Naive thymus-derived CD4-positive, alpha-beta T cell (primary cell): Measurements from ENCODE around the gene SEH1L. TPM values are rescaled to one million over a fixed set of nuclear protein-coding genes. Genes with fewer than 3 reads are reported as not detected.
"Not testable (repeated sequence)": the region's sequence is repeated elsewhere in the genome, so short reads cannot be mapped to it uniquely, and the experiment has no call there.

ENCODE experiments used
- ATAC-seq: fragments of 150-1000 bp; cut with Tn5 transposase; 2 replicates; pipeline ENCODE4 v1.10.0; 2021; ENCODE audit warnings: mild to moderate bottlenecking, moderate library complexity
- CTCF ChIA-PET: fragments of 350-600 bp; sonication (Branson Sonifier 250); formaldehyde crosslinking; loops from one replicate; lab custom pipeline; 2021; ENCODE audit warnings: antibody characterized with exemption; lab: Charles Lee
- POLR2A ChIA-PET: fragments of 350-600 bp; sonication (Branson Sonifier 250); formaldehyde crosslinking; loops from one replicate; lab custom pipeline; 2021; ENCODE audit warnings: antibody characterized with exemption, inconsistent platforms; lab: Charles Lee
- DNase-seq, 9 donors: peaks; one replicate each; pipeline versions ENCODE4 v3.0.0 to v3.0.0-alpha.2; 2020 to 2022; ENCODE audit warnings: mixed read lengths in 1 of 9
- H3K27ac ChIP-seq: one replicate; pipeline ENCODE4 v1.7.0; 2013; ENCODE audit warnings: mild to moderate bottlenecking, low read depth, low read length, moderate library complexity
- H3K27me3 ChIP-seq, 2 donors: one replicate each; pipeline ENCODE4 v1.7.0; 2013; ENCODE audit warnings: low read length in 2 of 2, mild to moderate bottlenecking in 2 of 2, moderate library complexity in 2 of 2; ENCODE audit not compliant: control insufficient read depth in 2 of 2, insufficient read depth in 2 of 2
- H3K36me3 ChIP-seq, 3 experiments: 1 replicate in 2 of 3; 2 replicates in 1 of 3; pipeline ENCODE4 v1.7.0; 2013; ENCODE audit warnings: low read length in 3 of 3, mild to moderate bottlenecking in 3 of 3, moderate library complexity in 1 of 3; ENCODE audit not compliant: insufficient read depth in 3 of 3, control insufficient read depth in 2 of 3
- H3K4me1 ChIP-seq, 2 donors: one replicate each; pipeline ENCODE4 v1.7.0; 2013; ENCODE audit warnings: low read length in 2 of 2, mild to moderate bottlenecking in 2 of 2, moderate library complexity in 1 of 2; ENCODE audit not compliant: control insufficient read depth in 2 of 2, insufficient read depth in 2 of 2
- H3K4me3 ChIP-seq: 2 replicates; pipeline ENCODE4 v1.7.0; 2013; ENCODE audit warnings: mild to moderate bottlenecking, low read length
- H3K9me3 ChIP-seq, 3 experiments: 1 replicate in 2 of 3; 2 replicates in 1 of 3; pipeline ENCODE4 v1.7.0; 2013; ENCODE audit warnings: low read length in 3 of 3; ENCODE audit not compliant: control insufficient read depth in 2 of 3
- H3K27ac Mint-ChIP-seq, 9 donors: one replicate each; pipeline ENCODE4 v1.8.0; 2020 to 2022; ENCODE audit warnings: mixed read lengths in 9 of 9, mild to moderate bottlenecking in 8 of 9, moderate library complexity in 5 of 9, inconsistent platforms in 2 of 9
- H3K27me3 Mint-ChIP-seq, 5 donors: one replicate each; pipeline ENCODE4 v1.8.0; 2021 to 2022; ENCODE audit warnings: mixed read lengths in 5 of 5, mild to moderate bottlenecking in 1 of 5
- H3K36me3 Mint-ChIP-seq, 5 donors: one replicate each; pipeline ENCODE4 v1.8.0; 2020 to 2022; ENCODE audit warnings: mixed read lengths in 5 of 5, mild to moderate bottlenecking in 3 of 5, inconsistent platforms in 1 of 5
- H3K4me1 Mint-ChIP-seq, 7 donors: one replicate each; pipeline ENCODE4 v1.8.0; 2020 to 2022; ENCODE audit warnings: mixed read lengths in 7 of 7, mild to moderate bottlenecking in 3 of 7, inconsistent platforms in 1 of 7
- H3K4me3 Mint-ChIP-seq, 10 donors: one replicate each; pipeline ENCODE4 v1.8.0; 2020 to 2022; ENCODE audit warnings: mild to moderate bottlenecking in 10 of 10, mixed read lengths in 10 of 10, moderate library complexity in 6 of 10, inconsistent platforms in 2 of 10
- H3K9me3 Mint-ChIP-seq, 11 donors: one replicate each; pipeline ENCODE4 v1.8.0; 2020 to 2022; ENCODE audit warnings: mixed read lengths in 11 of 11, mild to moderate bottlenecking in 4 of 11, inconsistent platforms in 1 of 11, moderate library complexity in 1 of 11
- intact Hi-C, 2 donors: fragments of 100-400 bp; cut with micrococcal nuclease; formaldehyde crosslinking; loops; one replicate each; pipeline ENCODE4 v1.15.1; 2023
- polyA plus RNA-seq, 2 donors: library from polyadenylated mRNA; unstranded; fragments of 300-500 nt; fragmentation: Illumina TruSeq; gene quantifications; one replicate each; pipeline ENCODE4 v1.2.3, GENCODE V29; 2021
- total RNA-seq, 6 experiments: library from RNA in 5 of 6; stranded (reverse) in 5 of 6; gene quantifications; 1 replicate in 5 of 6; 2 replicates in 1 of 6; pipeline ENCODE4 v1.2.3 and lab custom pipeline; 2021 to 2026

SEH1L gene
- total RNA-seq: 10 to 100 TPM; 32.7 to 54.2 (median 34.2) TPM
- polyA plus RNA-seq: 10 to 100 TPM; 28.4 to 34.1 TPM
- total RNA-seq (lab: John Stamatoyannopoulos, UW): 28.1 reads per million, percentile 58 among the genes with 10 or more reads in this experiment

- peak in 7 of 9 donors; percentile 95 to 99 (median 97) for DNase-seq
- POLR2A ChIA-PET: interaction anchor here (0.8 to 2.1 kb wide), 10 partner anchors 11 to 1039 kb away, joined by 3 to 16 read pairs (median 4); partner anchors contain the start of genes AFG3L2, CEP192, CEP76 and MPPE1
- peak within 1 kb of the TSS; percentile 78 for H3K4me3 ChIP-seq
Observed at GRCh38 chr18:12947285-12948049, at the start of gene SEH1L. Gene SEH1L (plus strand): TSS chr18:12948011. CDS start chr18:12948122, 111 bp downstream.

GRCh38 chr18:12901208-12901607 lies 46.6 kb upstream of the SEH1L start:
- H3K4me3 ChIP-seq, H3K4me3 Mint-ChIP-seq, H3K9me3 Mint-ChIP-seq, H3K4me1 ChIP-seq, CTCF ChIA-PET, H3K27ac ChIP-seq, H3K36me3 Mint-ChIP-seq, H3K36me3 ChIP-seq, H3K27me3 ChIP-seq, DNase-seq, H3K27ac Mint-ChIP-seq, ATAC-seq, intact Hi-C loops, H3K9me3 ChIP-seq: not testable (repeated sequence)
- Mint-ChIP-seq H3K27me3 (peaks cover 0 to 34% (median under 1%) of the 10 kb centered on the region in 5 donors), H3K4me1 (peaks cover 0 to 10% (median 7%) of the 10 kb centered on the region in 7 donors)
- POLR2A ChIA-PET: interaction anchor here (0.5 kb wide), 1 partner anchor 154 kb away, joined by 3 read pairs; no protein-coding TSS in a partner anchor

More at GRCh38 chr18:12947285-12948049, at the start of gene SEH1L:
- Mint-ChIP-seq H3K4me1 (peaks cover 15 to 50% (median 41%) of the 10 kb centered on the region in 7 donors), H3K9me3 (peaks cover 0 to 11% (median 0%) of the 10 kb centered on the region in 11 donors), H3K27me3 (no peaks in the 10 kb centered on the region), H3K36me3 (peaks cover 0 to 22% (median 0%) of the 10 kb centered on the region in 5 donors), H3K27ac (peak within 1 kb of the TSS; percentile 93 to 99 (median 97)), H3K4me3 (peak within 1 kb of the TSS; percentile 89 to 98 (median 95))
- no peaks in the 10 kb centered on the region for H3K27me3 ChIP-seq
- CTCF ChIA-PET: interaction anchor here (1.0 to 1.1 kb wide), 2 partner anchors 245 to 557 kb away, joined by 3 to 4 read pairs; partner anchors contain the start of gene CEP76
- intact Hi-C loops: loop anchor here (1.0 to 5.0 kb wide), 17 partner anchors 13 to 1097 kb away; partner anchors contain the start of genes AFG3L2 (in 2 of the 2), CEP192 (in 2 of the 2), CEP76 (in 2 of the 2) and FAM210A (in 1 of the 2)
- H3K27ac ChIP-seq: peak within 1 kb of the TSS; percentile 92
- H3K4me1 ChIP-seq: peaks cover 13 to 15% of the 10 kb centered on the region in 2 donors
- ATAC-seq: peak; percentile 94
- H3K9me3 ChIP-seq: no peaks in the 10 kb centered on the region
- no peaks in the 10 kb centered on the region for H3K36me3 ChIP-seq

GRCh38 chr18:12904012-12904516 lies 43.7 kb upstream of the SEH1L start:
- H3K27ac ChIP-seq: no peak overlapping the region
- no peaks in the 10 kb centered on the region for H3K9me3 ChIP-seq
- ChIA-PET POLR2A (no interaction called here), CTCF (no interaction called here)
- H3K4me1 ChIP-seq: peaks cover 0 to 9% of the 10 kb centered on the region in 2 donors
- no peaks in the 10 kb centered on the region for H3K27me3 ChIP-seq
- no peak overlapping the region for H3K4me3 ChIP-seq
- H3K36me3 Mint-ChIP-seq: no peaks in the 10 kb centered on the region
- no peaks in the 10 kb centered on the region for H3K36me3 ChIP-seq
- H3K27ac Mint-ChIP-seq: peak overlapping the region in 7 of 9 donors; percentile 16 to 92 (median 82)
- peak overlapping the region in 9 of 10 donors; percentile 34 to 78 (median 69) for H3K4me3 Mint-ChIP-seq
- peak; percentile 37 for ATAC-seq
- peak in 2 of 9 donors; percentile 27 to 49 for DNase-seq
- peaks cover 0 to 26% (median 0%) of the 10 kb centered on the region in 5 donors for H3K27me3 Mint-ChIP-seq
- no peaks in the 10 kb centered on the region for H3K9me3 Mint-ChIP-seq
- intact Hi-C loops: loop anchor here in 1 of 2 donors (1.0 kb wide), 1 partner anchor 44 kb away; the partner anchor contains the start of gene SEH1L
- H3K4me1 Mint-ChIP-seq: peaks cover 0 to 8% (median 7%) of the 10 kb centered on the region in 7 donors

GRCh38 chr18:12906119-12906518 lies 41.7 kb upstream of the SEH1L start:
- peaks cover 0 to 23% (median 0%) of the 10 kb centered on the region in 5 donors for H3K27me3 Mint-ChIP-seq
- no peaks in the 10 kb centered on the region for H3K27me3 ChIP-seq
- no peak overlapping the region for H3K4me3 ChIP-seq
- H3K9me3 ChIP-seq: no peaks in the 10 kb centered on the region
- no peaks in the 10 kb centered on the region for H3K9me3 Mint-ChIP-seq
- H3K4me1 ChIP-seq: peaks cover 0 to 16% of the 10 kb centered on the region in 2 donors
- no peak for DNase-seq
- H3K36me3 ChIP-seq: no peaks in the 10 kb centered on the region
- intact Hi-C loops: no loop called here
- H3K27ac ChIP-seq: no peak overlapping the region
- ChIA-PET CTCF (no interaction called here), POLR2A (interaction anchor here (1.6 kb wide), 1 partner anchor 23 kb away, joined by 5 read pairs; no protein-coding TSS in a partner anchor)
- H3K27ac Mint-ChIP-seq: no peak overlapping the region
- no peaks in the 10 kb centered on the region for H3K36me3 Mint-ChIP-seq
- ATAC-seq: no peak
- H3K4me3 Mint-ChIP-seq: no peak overlapping the region
- peaks cover 6 to 14% (median 11%) of the 10 kb centered on the region in 7 donors for H3K4me1 Mint-ChIP-seq

- ChIA-PET CTCF (no interaction called here), POLR2A (interaction anchor here (1.6 kb wide), 1 partner anchor 23 kb away, joined by 5 read pairs; no protein-coding TSS in a partner anchor)
- H3K9me3 ChIP-seq: no peaks in the 10 kb centered on the region
- Mint-ChIP-seq H3K9me3 (peaks cover 0 to 2% (median 0%) of the 10 kb centered on the region in 11 donors), H3K36me3 (no peaks in the 10 kb centered on the region), H3K4me1 (peaks cover 6 to 18% (median 13%) of the 10 kb centered on the region in 7 donors), H3K4me3 (no peak overlapping the region), H3K27me3 (peaks cover 0 to 21% (median 0%) of the 10 kb centered on the region in 5 donors), H3K27ac (no peak overlapping the region)
- DNase-seq (no peak), ATAC-seq (no peak)
- peaks cover 0 to 19% of the 10 kb centered on the region in 2 donors for H3K4me1 ChIP-seq
- no peaks in the 10 kb centered on the region for H3K27me3 ChIP-seq
- no peaks in the 10 kb centered on the region for H3K36me3 ChIP-seq
- no peak overlapping the region for H3K4me3 ChIP-seq
- no peak overlapping the region for H3K27ac ChIP-seq
- intact Hi-C loops: no loop called here
Observed at GRCh38 chr18:12906773-12907172, 41.0 kb upstream of the SEH1L start.

GRCh38 chr18:12907258-12907925 lies 40.4 kb upstream of the SEH1L start:
- Histone ChIP-seq H3K27ac (no peak overlapping the region), H3K27me3 (no peaks in the 10 kb centered on the region), H3K4me3 (no peak overlapping the region), H3K36me3 (no peaks in the 10 kb centered on the region), H3K9me3 (peaks cover 0 to 3% (median 0%) of the 10 kb centered on the region in 3 experiments), H3K4me1 (peaks cover 0 to 19% of the 10 kb centered on the region in 2 donors)
- ChIA-PET POLR2A (no interaction called here), CTCF (no interaction called here)
- Mint-ChIP-seq H3K4me1 (peaks cover 6 to 18% (median 13%) of the 10 kb centered on the region in 7 donors), H3K27me3 (peaks cover 0 to 21% (median 0%) of the 10 kb centered on the region in 5 donors), H3K27ac (no peak overlapping the region), H3K36me3 (no peaks in the 10 kb centered on the region), H3K9me3 (peaks cover 0 to 2% (median 0%) of the 10 kb centered on the region in 11 donors), H3K4me3 (no peak overlapping the region)
- intact Hi-C loops: no loop called here
- no peak for ATAC-seq
- DNase-seq: no peak
